SK-N-SH (cell line): ENCODE measurements around the gene CACNA2D1.

Experiments used
- CTCF ChIP-seq: fragments of 200-600 bp; sonication (generic); IDR thresholded peaks from 2 replicates; pipeline ENCODE4 v1.6.1; 2017; ENCODE audit warnings: antibody characterized with exemption, mild to moderate bottlenecking, moderate library complexity
- EP300 ChIP-seq, 2 experiments: IDR thresholded peaks; 2 replicates each; pipeline versions ENCODE4 v1.4.0 to v1.6.1; 2012; ENCODE audit warnings: borderline replicate concordance in 1 of 2, low read depth in 1 of 2, low read length in 1 of 2
- EZH2phosphoT487 ChIP-seq: fragments of 200-600 bp; sonication (generic); IDR thresholded peaks from 2 replicates; pipeline ENCODE4 v1.6.1; 2017; ENCODE audit warnings: low read depth, mixed run types, mild to moderate bottlenecking, antibody characterized with exemption, moderate library complexity, borderline replicate concordance
- FOXJ3 ChIP-seq: sonication (generic); formaldehyde crosslinking; IDR thresholded peaks from 2 replicates; pipeline ENCODE4 v1.5.1; 2020; ENCODE audit warnings: mild to moderate bottlenecking, missing genetic modification reagents
- GABPA ChIP-seq: IDR thresholded peaks from 2 replicates; pipeline ENCODE4 v1.4.0; 2012; ENCODE audit warnings: low read depth, mild to moderate bottlenecking
- JUND ChIP-seq: IDR thresholded peaks from 2 replicates; pipeline ENCODE4 v1.4.0; 2012
- NFIC ChIP-seq: IDR thresholded peaks from 2 replicates; pipeline ENCODE4 v1.4.0; 2012; ENCODE audit warnings: borderline replicate concordance
- NRF1 ChIP-seq: IDR thresholded peaks from 2 replicates; pipeline ENCODE4 v1.6.1; 2012; ENCODE audit warnings: low read depth, mild to moderate bottlenecking, low read length
- PBX3 ChIP-seq: IDR thresholded peaks from 2 replicates; pipeline ENCODE4; 2012
- POLR2AphosphoS5 ChIP-seq: IDR thresholded peaks from 2 replicates; pipeline ENCODE4 v1.6.1; 2012; ENCODE audit warnings: low read depth, low read length
- REST ChIP-seq: IDR thresholded peaks from 2 replicates; pipeline ENCODE4 v1.6.1; 2012; ENCODE audit warnings: mild to moderate bottlenecking, low read depth, low read length, moderate library complexity
- TAF1 ChIP-seq: IDR thresholded peaks from 2 replicates; pipeline ENCODE4 v1.6.1; 2012; ENCODE audit warnings: low read depth, mild to moderate bottlenecking, low read length, moderate library complexity, borderline replicate concordance
- USF2 ChIP-seq: fragments of 150-350 bp; IDR thresholded peaks from 2 replicates; pipeline ENCODE4 v1.6.1; 2017; ENCODE audit warnings: antibody characterized with exemption, low read length, low read depth, borderline replicate concordance

GRCh38 chr7:82091126-82091684 lies 352.4 kb downstream of the CACNA2D1 start:
- TF ChIP-seq NRF1 = no peak
- TF ChIP-seq POLR2AphosphoS5 = no peak
- TF ChIP-seq EP300 (IDR thresholded peaks at IDR 0.05; ENCODE audit: borderline replicate concordance in 1 of 2, low read depth in 1 of 2, low read length in 1 of 2) = no peak
- TF ChIP-seq USF2 = no peak
- TF ChIP-seq REST = no peak
- TF ChIP-seq NFIC = no peak
- no peak for TF ChIP-seq FOXJ3
- no peak for TF ChIP-seq CTCF
- no peak for TF ChIP-seq TAF1
- no peak for TF ChIP-seq EZH2phosphoT487
- no peak for TF ChIP-seq PBX3
- TF ChIP-seq GABPA = no peak
- no peak for TF ChIP-seq JUND
